OCI-M1 (cell line): ENCODE results near the gene SLC38A8.
A peak's percentile ranks its signal among the peaks of the same experiment; 100 is the strongest.

ENCODE experiments used
- DNase-seq: peaks from one replicate; lab custom pipeline; 2025; lab: John Stamatoyannopoulos, UW

Gene SLC38A8

DNA sequence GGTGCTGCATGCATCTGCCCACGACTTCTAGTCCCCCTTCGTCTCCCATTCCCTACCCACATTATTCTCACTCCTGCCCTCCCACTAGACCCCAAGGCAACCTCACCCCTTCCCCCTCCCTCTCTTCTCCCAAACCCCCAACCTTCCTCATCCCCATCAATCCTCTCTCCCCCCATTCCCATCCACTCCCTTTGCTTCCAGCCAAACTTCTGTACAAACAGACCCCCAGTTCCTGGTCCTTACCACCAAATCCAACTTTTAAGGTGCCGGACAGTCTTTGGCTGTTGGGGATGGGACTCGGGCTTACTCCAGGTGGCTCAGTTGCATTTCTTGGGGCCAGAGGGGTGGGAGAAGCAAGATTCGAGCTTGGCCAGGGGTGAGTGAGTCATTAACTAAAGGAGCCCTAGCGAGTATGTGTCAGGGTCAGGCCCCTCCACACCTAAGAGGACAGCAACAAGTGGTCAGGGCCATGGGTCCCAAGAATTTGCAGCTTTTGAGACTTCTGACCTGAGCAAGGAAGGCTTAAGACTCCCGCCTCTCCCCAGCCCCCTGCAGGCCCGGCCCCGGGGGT lies at the start of gene SLC38A8:
Gene SLC38A8 (minus strand): TSS at position 488 of the 571 bp plus-strand sequence. CDS start 638 bp downstream, outside the sequence.
- DNase-seq, result no peak

DNA sequence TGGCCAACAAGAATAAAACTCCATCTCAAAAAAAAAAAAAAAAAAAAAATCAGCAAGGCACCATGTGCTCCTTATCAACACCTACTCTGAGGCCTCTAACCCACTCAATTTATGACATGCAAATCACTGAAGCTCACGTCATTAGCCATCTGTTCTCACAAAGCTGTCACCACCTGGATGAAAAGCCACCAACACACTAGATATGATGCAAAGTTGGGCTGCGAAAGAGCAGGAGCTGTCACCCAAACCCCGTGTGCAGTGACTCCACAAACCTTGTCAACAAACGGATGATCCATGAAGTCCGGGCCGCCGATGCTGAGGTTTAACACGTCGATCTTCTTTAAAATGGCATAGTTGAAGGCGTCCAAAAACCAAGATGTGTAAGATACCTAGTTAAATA lies 48.9 kb upstream of the SLC38A8 start:
- DNase-seq, result no peak

DNA sequence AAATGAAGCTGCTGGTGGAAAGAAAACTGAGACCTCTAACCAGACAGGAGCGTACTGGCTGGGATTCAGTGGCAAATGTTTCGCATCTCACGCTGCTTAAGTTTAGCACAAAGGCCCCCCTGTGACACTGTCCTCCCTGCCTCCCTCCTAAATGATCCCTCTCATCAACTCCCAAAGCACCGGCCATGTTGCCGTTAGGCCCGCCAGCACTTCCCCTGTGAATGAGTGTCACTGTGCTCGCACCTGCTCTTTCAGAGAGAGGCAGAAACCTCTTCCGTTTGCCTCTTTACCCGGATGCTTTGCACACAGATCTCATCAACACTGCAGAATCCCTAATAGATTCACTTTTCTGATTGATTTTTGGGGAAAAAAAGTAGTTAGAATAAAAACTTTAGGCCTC lies 47.6 kb upstream of the SLC38A8 start:
- no peak for DNase-seq

DNA sequence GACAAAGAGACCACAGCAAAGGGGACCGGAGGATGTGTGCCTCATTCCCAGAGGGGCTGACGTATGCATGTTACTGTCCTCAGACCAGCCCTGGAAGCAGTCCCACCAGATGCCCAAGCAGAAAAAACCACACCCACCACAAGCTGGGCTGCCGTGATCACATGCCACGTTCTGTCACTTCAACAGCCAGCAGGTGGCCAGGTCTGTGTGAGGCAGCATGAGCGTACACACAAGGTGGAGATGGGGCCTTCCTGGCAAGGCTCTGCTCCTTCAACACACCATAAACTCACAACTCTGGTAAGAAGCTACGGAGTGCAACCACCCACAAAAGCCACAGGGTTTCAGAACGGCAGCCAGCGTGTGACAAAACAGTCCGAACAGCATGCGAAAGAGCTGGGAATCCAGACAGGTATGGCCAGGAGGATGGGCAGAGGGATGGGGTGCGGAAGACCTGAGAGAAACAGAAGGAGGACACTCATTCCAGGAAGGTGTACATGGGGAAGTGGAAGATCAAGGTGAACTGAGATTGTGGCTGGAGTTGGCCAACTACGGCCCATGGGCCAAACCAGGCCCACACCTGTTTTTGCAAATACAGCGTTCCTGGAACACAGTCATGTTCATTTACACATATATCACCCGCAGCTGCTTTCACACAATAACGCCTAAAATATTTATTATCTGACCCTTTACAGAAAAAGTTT lies 46.2 kb upstream of the SLC38A8 start:
- peak; percentile 3 for DNase-seq

GRCh38 chr16:84087466-84088151 lies 45.0 kb upstream of the SLC38A8 start:
- peak; percentile 43 for DNase-seq

DNA sequence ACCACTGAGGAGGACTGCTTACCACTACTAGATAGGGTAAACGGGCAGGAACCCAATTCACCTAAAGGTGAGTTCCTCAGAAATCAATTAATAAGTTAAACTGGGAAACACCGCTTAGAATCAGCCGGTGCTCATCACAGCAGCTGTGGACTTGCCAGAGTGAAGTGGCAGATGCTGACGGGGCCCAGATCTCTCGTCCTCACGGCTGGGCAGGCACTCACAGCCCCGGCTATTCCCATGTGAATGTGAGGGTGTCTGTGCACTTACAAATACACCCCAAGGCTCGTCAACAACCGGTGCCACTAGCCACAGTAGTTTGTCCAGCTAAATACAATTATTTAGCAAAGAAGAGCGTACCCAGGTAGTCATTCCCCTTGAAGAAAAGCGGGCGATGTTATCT lies 44.4 kb upstream of the SLC38A8 start:
- DNase-seq, result no peak

- DNase-seq, result no peak
Measured at GRCh38 chr16:84086341-84086740, 43.7 kb upstream of the SLC38A8 start.

DNA sequence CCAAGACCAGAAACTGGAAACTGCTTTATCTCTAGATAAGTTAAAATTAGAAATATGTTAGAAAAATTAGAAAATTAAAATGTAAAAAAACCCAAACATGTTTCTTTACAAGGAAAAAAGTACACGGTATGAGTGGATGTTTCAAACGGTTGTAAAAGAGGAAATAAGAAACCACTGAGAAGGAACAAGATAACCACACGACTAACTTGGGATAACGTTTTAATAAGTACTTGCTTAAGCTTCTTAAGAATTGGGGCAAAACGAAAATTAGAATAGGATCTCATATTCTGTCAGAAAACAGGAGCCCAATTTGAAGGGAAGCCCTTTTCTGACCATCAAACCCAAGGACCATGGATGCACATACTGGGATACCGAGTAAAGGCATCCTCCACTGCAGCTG lies 43.2 kb upstream of the SLC38A8 start:
- DNase-seq, result peak; percentile 72

GRCh38 chr16:84085271-84085667 lies 42.7 kb upstream of the SLC38A8 start:
- DNase-seq, result no peak

DNA sequence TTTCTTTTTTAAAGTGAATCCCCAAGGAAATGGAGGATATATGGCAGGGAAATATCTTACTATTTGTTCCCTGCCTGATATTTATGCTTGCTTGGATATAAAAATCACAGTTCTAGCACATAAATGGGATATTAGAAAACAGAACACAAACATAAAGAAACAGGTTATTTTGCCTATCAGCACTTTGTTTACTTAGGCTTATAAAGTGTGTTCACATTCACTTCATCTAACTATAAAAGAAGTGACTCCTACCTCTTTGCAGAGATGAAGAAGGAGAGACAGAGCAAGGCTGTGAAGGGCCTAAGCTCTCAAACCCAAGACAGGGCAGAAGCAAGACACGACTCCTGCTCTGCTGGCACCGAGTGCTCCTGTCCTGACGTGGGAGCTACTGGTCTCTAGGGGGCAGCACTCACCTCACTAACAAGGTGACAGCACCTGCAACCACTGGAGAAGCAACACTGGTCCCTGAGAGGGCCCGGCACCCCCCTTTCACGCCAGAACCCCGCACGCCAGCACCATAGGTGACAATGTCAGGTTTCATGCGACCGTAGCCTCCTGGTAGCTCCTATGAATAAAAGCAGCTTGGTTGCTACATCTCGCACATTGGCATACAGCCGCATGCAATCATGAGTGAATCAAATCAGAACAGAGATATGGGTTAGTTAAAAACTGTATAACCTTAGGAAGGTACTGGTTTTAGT lies 42.1 kb upstream of the SLC38A8 start:
- peak; percentile 62 for DNase-seq

- no peak for DNase-seq
Measured at GRCh38 chr16:84082835-84083569, 40.4 kb upstream of the SLC38A8 start.

GRCh38 chr16:84082110-84082509 lies 39.5 kb upstream of the SLC38A8 start:
- no peak for DNase-seq

GRCh38 chr16:84081446-84081989 lies 38.9 kb upstream of the SLC38A8 start:
- DNase-seq, result no peak

DNA sequence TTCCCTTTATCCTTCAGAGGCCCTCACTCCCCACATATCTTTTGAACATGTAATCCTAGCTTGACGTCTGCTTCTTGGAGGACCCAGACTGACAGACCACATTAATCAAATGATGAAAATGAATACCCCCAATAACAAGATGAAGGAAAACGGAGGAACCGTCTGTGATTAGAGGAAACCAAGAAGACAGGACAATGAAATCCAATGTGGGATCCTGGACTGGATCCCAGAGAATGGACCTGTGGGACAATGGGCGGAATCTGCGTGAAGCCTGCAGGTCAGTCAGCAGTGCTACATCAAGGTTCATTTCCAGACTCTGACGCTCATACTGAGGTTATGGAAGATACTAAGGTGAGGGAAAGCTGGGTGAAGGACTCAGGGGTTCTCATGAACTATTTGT lies 38.2 kb upstream of the SLC38A8 start:
- no peak for DNase-seq

GRCh38 chr16:84080378-84080777 lies 37.8 kb upstream of the SLC38A8 start:
- DNase-seq, result no peak

DNA sequence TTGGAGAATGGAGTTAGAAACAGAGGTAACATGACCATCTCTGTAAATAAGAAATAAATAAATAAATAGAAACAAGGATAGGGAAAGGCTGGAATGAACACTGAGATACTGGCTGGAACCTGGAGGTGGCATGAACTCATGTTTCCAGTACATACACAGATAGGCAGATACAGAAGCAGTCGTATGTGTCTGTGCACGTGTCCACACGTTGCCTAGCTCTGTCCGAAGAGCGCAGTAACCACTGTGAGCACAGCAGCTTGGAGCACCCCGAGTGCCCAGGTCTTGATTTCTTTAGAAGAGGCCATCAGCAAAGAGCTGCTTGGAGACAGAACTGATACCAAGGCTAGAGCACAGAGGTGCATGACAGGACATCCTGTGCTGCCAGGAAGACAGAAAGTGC lies 37.1 kb upstream of the SLC38A8 start:
- DNase-seq, result no peak

- no peak for DNase-seq
Measured at GRCh38 chr16:84075376-84075775, 32.8 kb upstream of the SLC38A8 start.

- no peak for DNase-seq
Measured at GRCh38 chr16:84074721-84075120, 32.1 kb upstream of the SLC38A8 start.

DNA sequence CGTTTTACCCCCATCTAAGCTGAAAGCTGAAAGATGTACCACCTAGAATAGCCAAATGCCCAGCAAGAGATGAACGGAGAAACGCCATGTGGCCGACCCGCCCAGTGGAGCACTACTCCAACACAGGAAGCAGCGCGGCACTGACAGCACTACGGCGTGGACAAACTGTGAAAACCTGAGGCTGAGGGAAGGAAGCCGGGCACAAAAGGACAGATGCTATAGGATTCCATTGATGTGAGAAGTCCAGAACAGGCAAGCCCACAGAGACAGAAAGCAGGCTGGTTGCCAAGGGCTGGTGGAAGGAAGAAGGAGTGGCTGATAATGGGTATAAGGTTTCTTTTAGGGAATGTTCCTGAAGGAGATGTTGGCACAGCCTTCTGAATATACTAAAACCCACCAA lies 29.4 kb upstream of the SLC38A8 start:
- DNase-seq, result no peak

- no peak for DNase-seq
Measured at GRCh38 chr16:84071121-84071520, 28.5 kb upstream of the SLC38A8 start.

GRCh38 chr16:84069540-84069939 lies 26.9 kb upstream of the SLC38A8 start:
- DNase-seq, result no peak
